Thoracic aorta (tissue), 2 donors: ENCODE measurements around the gene BCOR. TPM values are rescaled to one million over a fixed set of nuclear protein-coding genes. Genes with fewer than 3 reads are reported as not detected.
A peak's percentile ranks its signal among the peaks of the same experiment; 100 is the strongest.

Experiments
- ATAC-seq: fragments of 150-250 bp; one replicate; pipeline ENCODE4 v1.8.0; 2017; ENCODE audit warnings: low read depth; ENCODE audit not compliant: insufficient number of reproducible peaks, low FRiP score
- DNase-seq: peaks from one replicate; pipeline ENCODE4 v3.0.0-alpha.2; 2020; ENCODE audit warnings: low spot score
- H3K27ac ChIP-seq, 2 donors: fragments of 200-600 bp; sonication (generic); 1 replicate in 1 of 2; 2 replicates in 1 of 2; pipeline ENCODE4 v1.5.1; 2016; ENCODE audit warnings: mild to moderate bottlenecking in 2 of 2, moderate library complexity in 2 of 2
- H3K27me3 ChIP-seq: fragments of 200-600 bp; sonication (generic); replicated peaks from 2 replicates; pipeline ENCODE4 v1.6.0; 2016; ENCODE audit warnings: mild to moderate bottlenecking; ENCODE audit not compliant: insufficient read depth
- H3K36me3 ChIP-seq: fragments of 200-600 bp; sonication (generic); one replicate; pipeline ENCODE4 v1.5.1; 2016
- H3K4me1 ChIP-seq, 2 donors: fragments of 200-600 bp; sonication (generic); 1 replicate in 1 of 2; 2 replicates in 1 of 2; pipeline versions ENCODE4 v1.5.1 to v1.6.0; 2016; ENCODE audit warnings: low read depth in 2 of 2, mild to moderate bottlenecking in 1 of 2; ENCODE audit not compliant: control insufficient read depth in 1 of 2
- H3K4me3 ChIP-seq: fragments of 200-600 bp; sonication (generic); 2 replicates; pipeline ENCODE4 v1.5.1; 2016; ENCODE audit warnings: mild to moderate bottlenecking
- H3K9me3 ChIP-seq: fragments of 200-600 bp; sonication (generic); 2 replicates; pipeline ENCODE4 v1.5.1; 2016
- CTCF ChIP-seq: fragments of 200-600 bp; sonication (generic); IDR thresholded peaks from one replicate; pipeline ENCODE4 v1.5.1; 2019; ENCODE audit warnings: antibody characterized with exemption
- total RNA-seq, 2 donors: library from RNA; depleted of rRNA; stranded (reverse); fragments of >200 nt; gene quantifications; one replicate each; pipeline versions ENCODE4 v1.1.0 to v1.2.3, GENCODE V29; 2016

Gene BCOR
- total RNA-seq, 2 donors from 2014 or later: 28.6 to 30.7 TPM

GRCh38 chrX:40145001-40145922, 47.5 kb upstream of the BCOR start:
- Histone ChIP-seq H3K27me3 (no peaks in the 10 kb centered on the region), H3K27ac (no peak overlapping the region), H3K4me1 (peaks cover 8 to 31% of the 10 kb centered on the region in 2 donors), H3K4me3 (peak overlapping the region; percentile 78), H3K36me3 (no peaks in the 10 kb centered on the region), H3K9me3 (no peaks in the 10 kb centered on the region)
- no peak for TF ChIP-seq CTCF
- DNase-seq (no peak), ATAC-seq (no peak)

- Histone ChIP-seq H3K27me3 (no peaks in the 10 kb centered on the region), H3K36me3 (no peaks in the 10 kb centered on the region), H3K27ac (no peak overlapping the region), H3K4me3 (no peak overlapping the region), H3K4me1 (peaks cover 8 to 32% of the 10 kb centered on the region in 2 donors), H3K9me3 (no peaks in the 10 kb centered on the region)
- ATAC-seq: no peak
- DNase-seq: no peak
- no peak for TF ChIP-seq CTCF
Observed at GRCh38 chrX:40144576-40144975, 46.8 kb upstream of the BCOR start.

GRCh38 chrX:40143987-40144386, 46.2 kb upstream of the BCOR start:
- no peaks in the 10 kb centered on the region for H3K36me3 ChIP-seq
- no peak for ATAC-seq
- no peaks in the 10 kb centered on the region for H3K9me3 ChIP-seq
- no peak overlapping the region for H3K4me3 ChIP-seq
- no peaks in the 10 kb centered on the region for H3K27me3 ChIP-seq
- H3K4me1 ChIP-seq: peaks cover 8 to 32% of the 10 kb centered on the region in 2 donors
- H3K27ac ChIP-seq: no peak overlapping the region
- DNase-seq: no peak
- TF ChIP-seq CTCF: no peak

- H3K9me3 ChIP-seq: no peaks in the 10 kb centered on the region
- TF ChIP-seq CTCF: no peak
- H3K27me3 ChIP-seq: no peaks in the 10 kb centered on the region
- peaks cover 8 to 32% of the 10 kb centered on the region in 2 donors for H3K4me1 ChIP-seq
- no peak overlapping the region for H3K4me3 ChIP-seq
- DNase-seq (no peak), ATAC-seq (no peak)
- no peaks in the 10 kb centered on the region for H3K36me3 ChIP-seq
- H3K27ac ChIP-seq: no peak overlapping the region
Observed at GRCh38 chrX:40143001-40143400, 45.2 kb upstream of the BCOR start.

GRCh38 chrX:40142417-40142816, 44.7 kb upstream of the BCOR start:
- Histone ChIP-seq H3K36me3 (no peaks in the 10 kb centered on the region), H3K4me3 (no peak overlapping the region), H3K9me3 (no peaks in the 10 kb centered on the region), H3K27ac (no peak overlapping the region), H3K27me3 (no peaks in the 10 kb centered on the region), H3K4me1 (peaks cover 8 to 32% of the 10 kb centered on the region in 2 donors)
- DNase-seq: no peak
- ATAC-seq: no peak
- TF ChIP-seq CTCF: no peak
